ACC112 (cell line): ENCODE results near the gene NT5DC3.

Source experiments
- H2AFZ ChIP-seq: fragments of 200-600 bp; sonication (generic); one replicate; pipeline ENCODE4 v1.6.0; 2017; ENCODE audit warnings: antibody characterized with exemption, low read length; ENCODE audit not compliant: unreplicated experiment
- H3K27ac ChIP-seq: fragments of 200-600 bp; sonication (generic); 2 replicates; pipeline ENCODE4 v1.5.1; 2014; ENCODE audit warnings: low read depth, mild to moderate bottlenecking, antibody characterized with exemption, low read length, moderate library complexity
- H3K27me3 ChIP-seq: fragments of 200-600 bp; sonication (generic); 2 replicates; pipeline ENCODE4 v1.6.1; 2014; ENCODE audit warnings: mild to moderate bottlenecking, antibody characterized with exemption, low read length, moderate library complexity, mixed read lengths; ENCODE audit not compliant: insufficient read depth
- H3K36me3 ChIP-seq: fragments of 200-600 bp; sonication (generic); 2 replicates; pipeline ENCODE4 v1.6.1; 2016; ENCODE audit warnings: mild to moderate bottlenecking, antibody characterized with exemption, low read length, moderate library complexity, mixed read lengths; ENCODE audit not compliant: insufficient read depth
- H3K4me1 ChIP-seq: fragments of 200-600 bp; sonication (generic); one replicate; pipeline ENCODE4 v1.6.1; 2016; ENCODE audit warnings: low read length, mixed read lengths; ENCODE audit not compliant: insufficient read depth, unreplicated experiment, control insufficient read depth
- H3K4me3 ChIP-seq: fragments of 200-600 bp; sonication (generic); 2 replicates; pipeline ENCODE4 v1.5.1; 2014; ENCODE audit warnings: mild to moderate bottlenecking, low read depth, low read length
- H3K79me2 ChIP-seq: fragments of 200-600 bp; sonication (generic); one replicate; pipeline ENCODE4 v1.6.0; 2016; ENCODE audit warnings: low read length; ENCODE audit not compliant: control insufficient read depth, unreplicated experiment, insufficient read depth

The NT5DC3 gene

GRCh38 chr12:103820361-103820760 lies 20.7 kb downstream of the NT5DC3 start:
- Histone ChIP-seq H2AFZ (no peak overlapping the region), H3K27ac (no peak overlapping the region), H3K27me3 (no peaks in the 10 kb centered on the region), H3K4me3 (no peak overlapping the region), H3K36me3 (peaks cover 8% of the 10 kb centered on the region), H3K4me1 (peaks cover 28% of the 10 kb centered on the region), H3K79me2 (peaks cover 13% of the 10 kb centered on the region)

GRCh38 chr12:103819892-103820291 lies 21.1 kb downstream of the NT5DC3 start:
- H3K79me2 ChIP-seq = peaks cover 12% of the 10 kb centered on the region
- no peak overlapping the region for H2AFZ ChIP-seq
- H3K4me3 ChIP-seq = no peak overlapping the region
- no peaks in the 10 kb centered on the region for H3K27me3 ChIP-seq
- peaks cover 8% of the 10 kb centered on the region for H3K36me3 ChIP-seq
- no peak overlapping the region for H3K27ac ChIP-seq
- peaks cover 25% of the 10 kb centered on the region for H3K4me1 ChIP-seq

GRCh38 chr12:103819312-103819711 lies 21.7 kb downstream of the NT5DC3 start:
- Histone ChIP-seq H3K79me2 (peaks cover 12% of the 10 kb centered on the region), H3K27me3 (no peaks in the 10 kb centered on the region), H3K27ac (no peak overlapping the region), H3K36me3 (peaks cover 8% of the 10 kb centered on the region), H3K4me3 (no peak overlapping the region), H2AFZ (no peak overlapping the region), H3K4me1 (peaks cover 20% of the 10 kb centered on the region)

GRCh38 chr12:103817791-103818190 lies 23.2 kb downstream of the NT5DC3 start:
- Histone ChIP-seq H3K4me3 (no peak overlapping the region), H3K79me2 (peaks cover 9% of the 10 kb centered on the region), H3K36me3 (peaks cover 8% of the 10 kb centered on the region), H2AFZ (no peak overlapping the region), H3K4me1 (peaks cover 12% of the 10 kb centered on the region), H3K27me3 (no peaks in the 10 kb centered on the region), H3K27ac (no peak overlapping the region)

- no peak overlapping the region for H2AFZ ChIP-seq
- H3K4me1 ChIP-seq = peaks cover 4% of the 10 kb centered on the region
- H3K4me3 ChIP-seq = no peak overlapping the region
- H3K79me2 ChIP-seq = peaks cover 9% of the 10 kb centered on the region
- no peaks in the 10 kb centered on the region for H3K27me3 ChIP-seq
- no peak overlapping the region for H3K27ac ChIP-seq
- peaks cover 8% of the 10 kb centered on the region for H3K36me3 ChIP-seq
These were observed 24.4 kb downstream of the NT5DC3 start for GRCh38 chr12:103816663-103817062.

- no peak overlapping the region for H3K4me3 ChIP-seq
- no peaks in the 10 kb centered on the region for H3K36me3 ChIP-seq
- H3K27me3 ChIP-seq = no peaks in the 10 kb centered on the region
- H3K4me1 ChIP-seq = no peaks in the 10 kb centered on the region
- no peaks in the 10 kb centered on the region for H3K79me2 ChIP-seq
- no peak overlapping the region for H2AFZ ChIP-seq
- no peak overlapping the region for H3K27ac ChIP-seq
These were observed 26.6 kb downstream of the NT5DC3 start for GRCh38 chr12:103814436-103814835.

- no peaks in the 10 kb centered on the region for H3K36me3 ChIP-seq
- no peaks in the 10 kb centered on the region for H3K27me3 ChIP-seq
- no peaks in the 10 kb centered on the region for H3K79me2 ChIP-seq
- no peak overlapping the region for H2AFZ ChIP-seq
- H3K4me3 ChIP-seq = no peak overlapping the region
- H3K4me1 ChIP-seq = no peaks in the 10 kb centered on the region
- no peak overlapping the region for H3K27ac ChIP-seq
These were observed 27.1 kb downstream of the NT5DC3 start for GRCh38 chr12:103813949-103814348.

GRCh38 chr12:103813426-103813825 lies 27.6 kb downstream of the NT5DC3 start:
- H3K36me3 ChIP-seq = no peaks in the 10 kb centered on the region
- H3K4me1 ChIP-seq = no peaks in the 10 kb centered on the region
- H2AFZ ChIP-seq = no peak overlapping the region
- H3K27ac ChIP-seq = no peak overlapping the region
- no peaks in the 10 kb centered on the region for H3K79me2 ChIP-seq
- H3K4me3 ChIP-seq = no peak overlapping the region
- no peaks in the 10 kb centered on the region for H3K27me3 ChIP-seq

GRCh38 chr12:103812789-103813188 lies 28.2 kb downstream of the NT5DC3 start:
- Histone ChIP-seq H2AFZ (no peak overlapping the region), H3K4me3 (no peak overlapping the region), H3K27ac (no peak overlapping the region), H3K36me3 (no peaks in the 10 kb centered on the region), H3K4me1 (no peaks in the 10 kb centered on the region), H3K79me2 (no peaks in the 10 kb centered on the region), H3K27me3 (no peaks in the 10 kb centered on the region)

- no peaks in the 10 kb centered on the region for H3K79me2 ChIP-seq
- no peak overlapping the region for H3K4me3 ChIP-seq
- H2AFZ ChIP-seq = no peak overlapping the region
- no peak overlapping the region for H3K27ac ChIP-seq
- peaks cover 8% of the 10 kb centered on the region for H3K4me1 ChIP-seq
- H3K36me3 ChIP-seq = no peaks in the 10 kb centered on the region
- H3K27me3 ChIP-seq = no peaks in the 10 kb centered on the region
These were observed 29.2 kb downstream of the NT5DC3 start for GRCh38 chr12:103811791-103812190.

- no peaks in the 10 kb centered on the region for H3K79me2 ChIP-seq
- H2AFZ ChIP-seq = no peak overlapping the region
- peaks cover 22% of the 10 kb centered on the region for H3K4me1 ChIP-seq
- H3K36me3 ChIP-seq = no peaks in the 10 kb centered on the region
- H3K27me3 ChIP-seq = no peaks in the 10 kb centered on the region
- no peak overlapping the region for H3K27ac ChIP-seq
- H3K4me3 ChIP-seq = no peak overlapping the region
These were observed 30.9 kb downstream of the NT5DC3 start for GRCh38 chr12:103810111-103810510.
